SH-SY5Y (cell line): Measurements from ENCODE around the gene DMRTC2.

Source experiments
- GATA2 ChIP-seq: IDR thresholded peaks from 2 replicates; pipeline ENCODE4 v1.6.1; 2011; ENCODE audit warnings: mild to moderate bottlenecking, low read depth, low read length
- GATA3 ChIP-seq: IDR thresholded peaks from 2 replicates; pipeline ENCODE4 v1.6.1; 2011; ENCODE audit warnings: low read depth, mild to moderate bottlenecking, low read length, moderate library complexity

The DMRTC2 gene

GRCh38 chr19:41898235-41898634, 53.4 kb downstream of the DMRTC2 start:
- TF ChIP-seq GATA3 (no peak), GATA2 (no peak)
